Neural crest cell (in vitro differentiated cells): Measurements from ENCODE around the gene MRFAP1L1. TPM values are rescaled to one million over a fixed set of nuclear protein-coding genes. Genes with fewer than 3 reads are reported as not detected.
"Not testable (repeated sequence)": the region's sequence is repeated elsewhere in the genome, so short reads cannot be mapped to it uniquely, and the experiment has no call there.

Experiments used
- DNase-seq: peaks from one replicate; pipeline ENCODE4 v3.0.0; 2021; ENCODE audit warnings: low read depth, mixed read lengths, low spot score
- H3K27ac Mint-ChIP-seq: one replicate; pipeline ENCODE4 v1.8.0; 2021; ENCODE audit warnings: mild to moderate bottlenecking, mixed read lengths; ENCODE audit not compliant: unreplicated experiment
- H3K27me3 Mint-ChIP-seq: 2 replicates; pipeline ENCODE4 v1.8.0; 2021; ENCODE audit warnings: low read depth, mild to moderate bottlenecking, mixed read lengths
- H3K36me3 Mint-ChIP-seq: 2 replicates; pipeline ENCODE4 v1.8.0; 2021; ENCODE audit warnings: low read depth, mild to moderate bottlenecking, mixed read lengths
- H3K4me1 Mint-ChIP-seq: 2 replicates; pipeline ENCODE4 v1.8.0; 2021; ENCODE audit warnings: mixed read lengths
- H3K4me3 Mint-ChIP-seq: one replicate; pipeline ENCODE4 v1.8.0; 2021; ENCODE audit warnings: mild to moderate bottlenecking, mixed read lengths
- H3K9me3 Mint-ChIP-seq: 2 replicates; pipeline ENCODE4 v1.8.0; 2021; ENCODE audit warnings: mixed read lengths
- CTCF ChIP-seq: fragments of 200-600 bp; sonication (generic); conservative IDR thresholded peaks from 2 replicates; pipeline ENCODE4 v1.5.0; 2021; ENCODE audit warnings: antibody characterized with exemption, mild to moderate bottlenecking
- total RNA-seq: library from RNA; stranded (reverse); gene quantifications from 2 replicates; pipeline ENCODE4 v1.2.1, GENCODE V29; 2021

Gene MRFAP1L1
- total RNA-seq, 1 donor from 2014 or later: 70.4 TPM

- peaks cover 42% of the 10 kb centered on the region for H3K4me1 Mint-ChIP-seq
- H3K9me3 Mint-ChIP-seq: no peaks in the 10 kb centered on the region
- H3K27me3 Mint-ChIP-seq: peaks cover 15% of the 10 kb centered on the region
- DNase-seq: no peak
- H3K36me3 Mint-ChIP-seq: no peaks in the 10 kb centered on the region
- TF ChIP-seq CTCF: no peak
- H3K27ac Mint-ChIP-seq: peak overlapping the region; percentile 89
- H3K4me3 Mint-ChIP-seq: peak overlapping the region; percentile 23
Measured at GRCh38 chr4:6727943-6728250, 18.2 kb upstream of the MRFAP1L1 start.

GRCh38 chr4:6727081-6727942 lies 17.6 kb upstream of the MRFAP1L1 start:
- no peaks in the 10 kb centered on the region for H3K36me3 Mint-ChIP-seq
- peak; percentile 72 for DNase-seq
- H3K4me1 Mint-ChIP-seq: peaks cover 42% of the 10 kb centered on the region
- peak overlapping the region; percentile 89 for H3K27ac Mint-ChIP-seq
- TF ChIP-seq CTCF: no peak
- H3K4me3 Mint-ChIP-seq: peak overlapping the region; percentile 80
- H3K27me3 Mint-ChIP-seq: peaks cover 15% of the 10 kb centered on the region
- no peaks in the 10 kb centered on the region for H3K9me3 Mint-ChIP-seq

- peaks cover 37% of the 10 kb centered on the region for H3K4me1 Mint-ChIP-seq
- H3K4me3 Mint-ChIP-seq, H3K27ac Mint-ChIP-seq: not testable (repeated sequence)
Measured at GRCh38 chr4:6725427-6725961, 15.8 kb upstream of the MRFAP1L1 start.

GRCh38 chr4:6724421-6725111 lies 14.9 kb upstream of the MRFAP1L1 start:
- peak overlapping the region; percentile 80 for H3K27ac Mint-ChIP-seq
- no peaks in the 10 kb centered on the region for H3K36me3 Mint-ChIP-seq
- H3K9me3 Mint-ChIP-seq: no peaks in the 10 kb centered on the region
- H3K27me3 Mint-ChIP-seq: peaks cover 17% of the 10 kb centered on the region
- peaks cover 39% of the 10 kb centered on the region for H3K4me1 Mint-ChIP-seq
- DNase-seq: no peak
- H3K4me3 Mint-ChIP-seq: peak overlapping the region; percentile 49
- TF ChIP-seq CTCF: no peak

More at GRCh38 chr4:6725427-6725961, 15.8 kb upstream of the MRFAP1L1 start:
- H3K27me3 Mint-ChIP-seq: peaks cover 13% of the 10 kb centered on the region
- not testable (repeated sequence) for H3K9me3 Mint-ChIP-seq, H3K36me3 Mint-ChIP-seq, DNase-seq

GRCh38 chr4:6723851-6724250 lies 14.2 kb upstream of the MRFAP1L1 start:
- no peak overlapping the region for H3K27ac Mint-ChIP-seq
- H3K4me3 Mint-ChIP-seq: no peak overlapping the region
- TF ChIP-seq CTCF: no peak
- no peak for DNase-seq
- H3K27me3 Mint-ChIP-seq: peaks cover 12% of the 10 kb centered on the region
- H3K36me3 Mint-ChIP-seq: peaks cover 3% of the 10 kb centered on the region
- no peaks in the 10 kb centered on the region for H3K9me3 Mint-ChIP-seq
- peaks cover 39% of the 10 kb centered on the region for H3K4me1 Mint-ChIP-seq

- Mint-ChIP-seq H3K27ac (no peak overlapping the region), H3K4me1 (peaks cover 36% of the 10 kb centered on the region), H3K4me3 (no peak overlapping the region), H3K36me3 (peaks cover 3% of the 10 kb centered on the region), H3K9me3 (no peaks in the 10 kb centered on the region), H3K27me3 (peaks cover 5% of the 10 kb centered on the region)
- DNase-seq: no peak
- TF ChIP-seq CTCF: no peak
Measured at GRCh38 chr4:6722891-6723290, 13.2 kb upstream of the MRFAP1L1 start.
